Measurements from ENCODE around the gene CD3G.
"Not testable (repeated sequence)": the region's sequence is repeated elsewhere in the genome, so short reads cannot be mapped to it uniquely, and the experiment has no call there.

CD3G gene

GRCh38 chr11:118343981-118344515 lies at the start of gene CD3G:
CD3G (plus strand) TSS chr11:118344344; CDS start chr11:118344424, 80 bp downstream.
- Histone ChIP-seq H3K4me3 (peak within 1 kb of the TSS in 5 of 7 experiments; percentile 9 to 34 (median 21)), H3K27ac (peak within 1 kb of the TSS in 13 of 21 experiments; percentile 2 to 94 (median 68))

- Histone ChIP-seq H3K4me3 (no peak overlapping the region), H3K27ac (no peak overlapping the region)
These were observed 48.9 kb upstream of the CD3G start for GRCh38 chr11:118295199-118295598.

GRCh38 chr11:118295815-118296454 lies 48.2 kb upstream of the CD3G start:
- no peak overlapping the region for H3K27ac ChIP-seq
- H3K4me3 ChIP-seq: no peak overlapping the region

GRCh38 chr11:118301600-118302195 lies 42.4 kb upstream of the CD3G start:
- Histone ChIP-seq H3K27ac (no peak overlapping the region), H3K4me3 (no peak overlapping the region)

GRCh38 chr11:118304227-118304567 lies 39.9 kb upstream of the CD3G start:
- Histone ChIP-seq H3K4me3 (peak overlapping the region in 1 of 7 experiments; percentile 21), H3K27ac (peak overlapping the region in 13 of 21 experiments; percentile 10 to 94 (median 70))

- H3K4me3 ChIP-seq: peak within 1 kb of the TSS; percentile 9 to 27 (median 17)
- peak within 1 kb of the TSS in 15 of 21 experiments; percentile 30 to 94 (median 70) for H3K27ac ChIP-seq
These were observed 39.4 kb upstream of the CD3G start, which contains the start of gene CD3E for GRCh38 chr11:118304568-118305248. CD3E (plus strand) TSS chr11:118304730; CDS start chr11:118304953, 223 bp downstream.

GRCh38 chr11:118305726-118306125 lies 38.4 kb upstream of the CD3G start:
- H3K27ac ChIP-seq: peak overlapping the region in 9 of 21 experiments; percentile 15 to 94 (median 81)
- H3K4me3 ChIP-seq: peak overlapping the region in 4 of 7 experiments; percentile 13 to 27 (median 19)

- H3K27ac ChIP-seq: peak overlapping the region in 8 of 21 experiments; percentile 8 to 94 (median 79)
- H3K4me3 ChIP-seq: peak overlapping the region in 1 of 7 experiments; percentile 5
These were observed 37.6 kb upstream of the CD3G start for GRCh38 chr11:118306556-118306955.

- not testable (repeated sequence) for H3K27ac ChIP-seq, H3K4me3 ChIP-seq
These were observed 35.1 kb upstream of the CD3G start for GRCh38 chr11:118308995-118309528.

- Histone ChIP-seq H3K27ac (no peak overlapping the region), H3K4me3 (no peak overlapping the region)
These were observed 33.9 kb upstream of the CD3G start for GRCh38 chr11:118310271-118310670.

- H3K4me3 ChIP-seq: no peak overlapping the region
- peak overlapping the region in 1 of 21 experiments; percentile 31 for H3K27ac ChIP-seq
These were observed 33.2 kb upstream of the CD3G start for GRCh38 chr11:118310781-118311485.

GRCh38 chr11:118311518-118311917 lies 32.6 kb upstream of the CD3G start:
- H3K27ac ChIP-seq: peak overlapping the region in 1 of 21 experiments; percentile 31

GRCh38 chr11:118312328-118312727 lies 31.8 kb upstream of the CD3G start:
- Histone ChIP-seq H3K4me3 (no peak overlapping the region), H3K27ac (peak overlapping the region in 1 of 21 experiments; percentile 31)

More at GRCh38 chr11:118311518-118311917, 32.6 kb upstream of the CD3G start:
- H3K4me3 ChIP-seq: no peak overlapping the region

- no peak overlapping the region for H3K4me3 ChIP-seq
- H3K27ac ChIP-seq: no peak overlapping the region
These were observed 30.9 kb upstream of the CD3G start for GRCh38 chr11:118313242-118313641.

- Histone ChIP-seq H3K4me3 (no peak overlapping the region), H3K27ac (peak overlapping the region in 9 of 21 experiments; percentile 13 to 93 (median 69))
These were observed 29.1 kb upstream of the CD3G start for GRCh38 chr11:118314988-118315411.

GRCh38 chr11:118318124-118318523 lies 26.0 kb upstream of the CD3G start:
- H3K27ac ChIP-seq: peak overlapping the region in 4 of 21 experiments; percentile 20 to 93 (median 72)

GRCh38 chr11:118318581-118319336 lies 25.4 kb upstream of the CD3G start:
- Histone ChIP-seq H3K27ac (peak overlapping the region in 10 of 21 experiments; percentile 4 to 93 (median 49)), H3K4me3 (no peak overlapping the region)

More at GRCh38 chr11:118318124-118318523, 26.0 kb upstream of the CD3G start:
- H3K4me3 ChIP-seq: no peak overlapping the region

GRCh38 chr11:118319337-118319707 lies 24.8 kb upstream of the CD3G start:
- H3K4me3 ChIP-seq: no peak overlapping the region
- peak overlapping the region in 10 of 21 experiments; percentile 4 to 93 (median 49) for H3K27ac ChIP-seq
